IPS-11a (cell line): ENCODE results near the gene CCDC34.

Experiments
- H3K4me3 ChIP-seq: one replicate; pipeline ENCODE4 v1.5.1; 2013; ENCODE audit warnings: low read depth, low read length, control low read depth

CCDC34 gene

GRCh38 chr11:27392278-27393114 lies 29.5 kb upstream of the CCDC34 start:
- H3K4me3 ChIP-seq: no peak overlapping the region

GRCh38 chr11:27391331-27392015 lies 28.5 kb upstream of the CCDC34 start:
- no peak overlapping the region for H3K4me3 ChIP-seq

- H3K4me3 ChIP-seq: no peak overlapping the region
These were observed 27.6 kb upstream of the CCDC34 start for GRCh38 chr11:27390318-27391295.

GRCh38 chr11:27388869-27389268 lies 25.9 kb upstream of the CCDC34 start:
- no peak overlapping the region for H3K4me3 ChIP-seq

GRCh38 chr11:27388001-27388400 lies 25.0 kb upstream of the CCDC34 start:
- no peak overlapping the region for H3K4me3 ChIP-seq

GRCh38 chr11:27387362-27387761 lies 24.3 kb upstream of the CCDC34 start:
- no peak overlapping the region for H3K4me3 ChIP-seq

GRCh38 chr11:27386181-27386845 lies 23.3 kb upstream of the CCDC34 start:
- no peak overlapping the region for H3K4me3 ChIP-seq

GRCh38 chr11:27385245-27385644 lies 22.2 kb upstream of the CCDC34 start:
- H3K4me3 ChIP-seq: no peak overlapping the region

GRCh38 chr11:27384227-27384626 lies 21.2 kb upstream of the CCDC34 start:
- H3K4me3 ChIP-seq: no peak overlapping the region

- no peak overlapping the region for H3K4me3 ChIP-seq
These were observed 20.6 kb upstream of the CCDC34 start for GRCh38 chr11:27383645-27384044.

- H3K4me3 ChIP-seq: no peak overlapping the region
These were observed 18.2 kb upstream of the CCDC34 start for GRCh38 chr11:27381238-27381666.

GRCh38 chr11:27380771-27381170 lies 17.8 kb upstream of the CCDC34 start:
- H3K4me3 ChIP-seq: no peak overlapping the region

GRCh38 chr11:27379449-27379848 lies 16.4 kb upstream of the CCDC34 start:
- no peak overlapping the region for H3K4me3 ChIP-seq

- no peak overlapping the region for H3K4me3 ChIP-seq
These were observed 12.4 kb upstream of the CCDC34 start for GRCh38 chr11:27375370-27375769.

- no peak overlapping the region for H3K4me3 ChIP-seq
These were observed 11.0 kb upstream of the CCDC34 start for GRCh38 chr11:27373856-27374602.

- no peak overlapping the region for H3K4me3 ChIP-seq
These were observed 10.4 kb upstream of the CCDC34 start for GRCh38 chr11:27373392-27373791.

GRCh38 chr11:27372164-27372563 lies 9.1 kb upstream of the CCDC34 start:
- H3K4me3 ChIP-seq: no peak overlapping the region

- no peak overlapping the region for H3K4me3 ChIP-seq
These were observed 8.5 kb upstream of the CCDC34 start for GRCh38 chr11:27371489-27371888.

GRCh38 chr11:27370374-27370773 lies 7.4 kb upstream of the CCDC34 start:
- no peak overlapping the region for H3K4me3 ChIP-seq

GRCh38 chr11:27367881-27368280 lies 4.9 kb upstream of the CCDC34 start:
- H3K4me3 ChIP-seq: no peak overlapping the region
